ENCODE results near the gene OR8D2.

Gene OR8D2

GRCh38 chr11:124301548-124301947, 18.4 kb downstream of the OR8D2 start:
- TF ChIP-seq CTCF (IDR thresholded peaks at IDR 0.05; ENCODE audit: extremely low read depth, insufficient read depth, missing control alignments) = no peak
- in situ Hi-C loops (cut with MboI; ENCODE audit: low pct_unique_long_range_greater_than_20kb, low sequenced_read_pairs, unreplicated experiment) = no loop called here
- DNase-seq (ENCODE audit: low spot score) = no peak

GRCh38 chr11:124297921-124298320, 22.1 kb downstream of the OR8D2 start:
- DNase-seq (ENCODE audit: low spot score) = no peak
- in situ Hi-C loops (cut with MboI; ENCODE audit: low pct_unique_long_range_greater_than_20kb, low sequenced_read_pairs, unreplicated experiment) = no loop called here
- TF ChIP-seq CTCF (IDR thresholded peaks at IDR 0.05; ENCODE audit: extremely low read depth, insufficient read depth, missing control alignments) = no peak

GRCh38 chr11:124296016-124296415, 24.0 kb downstream of the OR8D2 start:
- no peak for TF ChIP-seq CTCF (IDR thresholded peaks at IDR 0.05; ENCODE audit: extremely low read depth, insufficient read depth, missing control alignments)
- DNase-seq (ENCODE audit: low spot score) = no peak
- in situ Hi-C loops (cut with MboI; ENCODE audit: low pct_unique_long_range_greater_than_20kb, low sequenced_read_pairs, unreplicated experiment) = no loop called here

- no peak for DNase-seq (ENCODE audit: low spot score)
- in situ Hi-C loops (cut with MboI; ENCODE audit: low pct_unique_long_range_greater_than_20kb, low sequenced_read_pairs, unreplicated experiment) = no loop called here
These were observed 25.3 kb downstream of the OR8D2 start for GRCh38 chr11:124294687-124295086.

GRCh38 chr11:124285610-124286344, 34.2 kb downstream of the OR8D2 start:
- no peak for TF ChIP-seq CTCF (IDR thresholded peaks at IDR 0.05; ENCODE audit: extremely low read depth, insufficient read depth, missing control alignments)
- no peak for DNase-seq (ENCODE audit: low spot score)
- in situ Hi-C loops (cut with MboI; ENCODE audit: low pct_unique_long_range_greater_than_20kb, low sequenced_read_pairs, unreplicated experiment) = no loop called here

More at GRCh38 chr11:124294687-124295086, 25.3 kb downstream of the OR8D2 start:
- no peak for TF ChIP-seq CTCF (IDR thresholded peaks at IDR 0.05; ENCODE audit: extremely low read depth, insufficient read depth, missing control alignments)

- no peak for DNase-seq (ENCODE audit: low spot score)
- no peak for TF ChIP-seq CTCF (IDR thresholded peaks at IDR 0.05; ENCODE audit: extremely low read depth, insufficient read depth, missing control alignments)
- in situ Hi-C loops (cut with MboI; ENCODE audit: low pct_unique_long_range_greater_than_20kb, low sequenced_read_pairs, unreplicated experiment) = no loop called here
These were observed 41.7 kb downstream of the OR8D2 start for GRCh38 chr11:124278261-124278660.

Measured in GM13977 (cell line).